GM20431 (cell line): ENCODE results near the gene SPINK2.

Source experiments
- in situ Hi-C: fragments of 300-500 bp; cut with MseI, MboI; formaldehyde crosslinking; loops from one replicate; pipeline ENCODE4 v1.15.0; 2020; ENCODE audit warnings: low sequenced_read_pairs; ENCODE audit not compliant: unreplicated experiment

Gene SPINK2, protein sequence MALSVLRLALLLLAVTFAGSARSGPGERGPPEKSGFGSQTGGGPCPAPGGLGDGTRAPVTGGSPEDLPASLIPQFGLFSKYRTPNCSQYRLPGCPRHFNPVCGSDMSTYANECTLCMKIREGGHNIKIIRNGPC

DNA sequence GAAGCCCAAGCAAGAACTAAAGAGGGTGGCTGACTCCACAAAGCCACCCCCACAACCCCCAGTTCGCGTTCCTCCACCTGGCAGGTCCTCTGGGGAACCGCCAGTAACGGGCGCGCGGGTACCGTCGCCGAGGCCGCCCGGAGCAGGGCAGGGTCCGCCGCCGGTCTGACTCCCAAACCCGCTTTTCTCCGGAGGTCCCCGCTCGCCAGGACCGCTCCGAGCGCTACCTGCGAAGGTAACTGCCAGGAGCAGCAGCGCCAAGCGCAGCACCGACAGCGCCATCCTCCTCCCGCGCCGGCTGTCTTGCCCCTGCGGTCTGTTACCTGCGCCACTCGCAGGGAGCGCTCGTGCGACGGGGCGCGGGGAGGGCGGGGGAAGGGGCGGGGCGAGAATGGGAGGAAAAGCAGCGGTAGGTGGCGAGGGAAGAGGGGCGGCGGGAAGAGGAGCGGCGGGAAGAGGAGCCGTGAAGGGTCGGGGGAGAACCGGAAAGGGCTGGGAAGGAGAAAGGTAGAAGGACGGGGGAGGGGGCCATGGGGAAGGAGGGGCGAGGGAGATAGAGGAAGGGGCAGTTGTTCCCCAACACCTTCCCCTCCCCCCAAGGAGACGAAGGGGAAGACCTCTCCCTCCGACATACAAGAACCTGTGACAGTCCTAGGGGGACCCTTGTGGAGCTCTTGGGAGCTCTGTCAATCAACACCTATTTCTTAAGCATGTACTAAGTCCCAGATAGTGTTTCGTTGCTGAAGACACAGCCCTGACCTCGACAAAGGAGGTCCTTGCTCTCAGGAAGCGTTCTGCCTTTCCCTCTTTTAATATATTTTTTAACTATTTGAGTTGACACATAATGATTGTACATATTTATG lies at the start of gene SPINK2:
Gene SPINK2, minus strand, starts transcription at position 321 of the 863 bp plus-strand sequence. Its CDS starts 39 bp downstream, at position 282.
- in situ Hi-C loops = no loop called here

DNA sequence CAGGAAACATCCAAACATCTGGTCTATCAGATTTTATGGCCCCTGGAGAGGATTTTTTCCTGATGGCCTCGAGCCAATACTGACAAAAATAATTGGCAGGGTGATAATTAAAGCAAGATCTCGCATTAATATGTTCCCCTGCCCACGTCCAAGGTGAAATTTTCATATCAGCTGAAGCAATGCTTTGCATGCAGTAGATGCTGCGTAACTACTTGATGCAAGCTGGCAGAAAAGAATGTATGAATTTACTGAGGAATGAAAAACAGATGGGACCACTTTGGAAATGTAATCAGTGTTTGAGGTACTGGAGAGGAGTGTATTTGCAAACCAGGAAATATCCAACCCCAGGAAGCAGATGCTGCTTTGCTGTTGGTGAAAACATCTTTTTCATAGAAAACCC lies 49.4 kb upstream of the SPINK2 start:
- in situ Hi-C loops = no loop called here

DNA sequence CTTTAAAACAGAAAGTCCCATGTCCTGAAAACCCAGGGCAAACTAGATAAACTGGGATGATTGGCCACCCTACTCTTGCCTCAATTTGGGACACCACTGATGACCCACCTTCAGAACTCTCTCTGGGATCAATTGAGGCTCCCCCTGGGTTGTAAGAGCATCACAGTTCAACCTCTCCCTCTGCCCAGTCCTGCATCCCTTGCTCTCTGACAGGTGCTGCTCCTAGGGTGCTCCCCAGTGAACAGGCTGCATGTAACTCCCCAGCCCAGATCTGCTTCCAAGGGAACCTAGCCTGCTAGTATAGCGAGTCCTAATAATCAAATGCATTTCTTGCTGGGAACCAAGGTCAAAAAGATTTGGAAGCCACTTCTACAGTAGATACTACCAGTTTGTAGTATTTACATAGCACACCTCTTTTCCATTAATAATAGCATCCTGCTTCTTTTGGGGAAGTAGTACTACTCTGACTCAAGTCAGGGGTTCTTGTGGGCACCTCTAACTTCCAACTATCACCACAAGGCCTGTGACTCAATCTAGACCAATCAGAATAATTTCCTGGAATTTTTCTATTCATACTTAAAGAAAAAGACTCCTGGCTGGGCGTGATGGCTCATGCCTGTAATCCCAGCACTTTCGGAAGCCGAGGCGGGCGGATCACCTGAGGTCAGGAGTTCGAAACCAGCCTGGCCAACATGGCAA lies 42.1 kb upstream of the SPINK2 start:
- in situ Hi-C loops = no loop called here

DNA sequence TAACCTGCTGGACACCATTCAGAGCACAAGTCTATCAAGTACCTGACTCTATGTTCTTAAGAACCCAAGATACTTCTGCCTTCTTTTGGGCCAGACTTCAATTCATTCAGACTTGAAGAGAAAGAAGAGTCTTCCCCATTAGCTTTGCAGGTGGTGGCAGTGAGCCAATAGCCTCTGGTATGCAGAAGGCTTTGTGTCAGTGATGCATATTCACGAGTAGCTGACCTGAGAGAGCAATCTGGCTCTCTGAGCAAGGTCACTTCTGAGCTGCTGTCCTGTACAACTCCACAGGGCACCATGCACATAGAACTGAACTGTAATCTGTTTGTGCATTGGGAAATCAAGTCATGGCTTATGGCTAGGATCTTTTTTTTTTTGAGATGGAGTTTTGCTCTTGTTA lies 39.9 kb upstream of the SPINK2 start:
- in situ Hi-C loops = no loop called here

DNA sequence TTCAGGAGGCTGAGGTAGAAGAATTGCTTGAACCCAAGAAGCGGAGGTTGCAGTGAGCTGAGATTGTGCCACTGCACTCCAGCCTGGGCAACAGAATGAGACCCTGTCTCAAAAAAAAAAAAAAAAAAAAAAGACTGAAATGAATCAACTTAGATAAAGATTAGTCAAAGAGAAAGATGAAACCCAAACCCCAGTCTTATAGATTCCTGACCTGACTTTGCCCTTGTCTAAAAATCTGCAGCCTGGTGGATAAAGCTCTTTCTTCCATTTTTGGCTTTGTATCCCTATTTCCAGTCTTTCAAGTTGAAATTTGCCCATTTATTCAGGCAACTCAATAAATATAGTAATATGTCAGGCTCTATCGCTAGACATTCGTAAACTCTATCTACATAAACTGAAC lies 39.3 kb upstream of the SPINK2 start:
- in situ Hi-C loops = no loop called here

DNA sequence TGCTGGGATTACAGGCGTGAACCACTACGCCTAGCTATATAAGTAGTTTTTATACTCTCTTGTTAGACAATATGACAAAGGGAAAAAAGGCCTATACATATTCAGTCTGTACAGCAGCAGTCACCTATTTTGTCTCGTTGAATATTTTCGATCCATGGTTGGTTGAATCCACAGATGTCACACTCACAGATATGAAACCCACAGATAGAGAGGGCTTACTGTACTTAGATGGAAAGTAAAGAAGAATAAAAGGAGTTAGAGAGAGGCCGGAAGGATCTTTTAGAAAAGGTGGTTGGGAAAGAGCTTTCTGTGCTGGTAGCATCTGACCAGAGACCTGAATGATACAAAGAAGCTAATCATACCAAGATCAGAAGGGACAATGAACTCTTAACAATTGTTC lies 38.3 kb upstream of the SPINK2 start:
- in situ Hi-C loops = no loop called here

DNA sequence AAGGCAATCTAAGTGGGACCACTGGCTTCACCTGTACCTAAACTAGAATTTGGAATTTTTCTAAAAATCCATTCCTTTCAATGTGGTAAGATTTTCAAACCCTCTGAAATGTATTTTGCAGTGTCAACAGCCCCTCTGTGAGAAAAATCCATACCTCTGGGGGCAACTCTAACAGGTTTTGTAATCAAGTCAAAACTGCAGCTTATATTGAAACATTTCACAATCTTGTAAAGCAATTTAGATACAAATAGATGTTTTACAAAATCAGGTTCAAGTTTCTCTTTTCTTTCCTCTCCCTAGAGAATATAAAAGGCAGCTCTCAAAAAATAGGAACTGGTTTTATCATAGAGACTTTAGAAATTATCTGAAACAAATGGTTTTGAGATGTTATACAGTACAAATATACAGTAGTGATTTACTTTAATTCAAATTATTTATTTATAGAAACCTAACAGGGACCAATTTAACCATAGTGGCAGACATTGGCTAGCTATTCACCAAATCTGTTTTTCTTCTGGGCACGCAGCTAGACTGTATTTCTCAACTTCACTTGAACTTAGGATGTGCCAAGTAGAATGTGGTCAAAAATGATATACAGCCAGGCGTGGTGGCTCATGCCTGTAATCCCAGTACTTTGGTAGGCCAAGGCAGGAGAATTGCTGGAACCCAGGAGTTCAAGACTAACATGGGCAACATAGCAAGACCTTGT lies 36.3 kb upstream of the SPINK2 start:
- in situ Hi-C loops = no loop called here

DNA sequence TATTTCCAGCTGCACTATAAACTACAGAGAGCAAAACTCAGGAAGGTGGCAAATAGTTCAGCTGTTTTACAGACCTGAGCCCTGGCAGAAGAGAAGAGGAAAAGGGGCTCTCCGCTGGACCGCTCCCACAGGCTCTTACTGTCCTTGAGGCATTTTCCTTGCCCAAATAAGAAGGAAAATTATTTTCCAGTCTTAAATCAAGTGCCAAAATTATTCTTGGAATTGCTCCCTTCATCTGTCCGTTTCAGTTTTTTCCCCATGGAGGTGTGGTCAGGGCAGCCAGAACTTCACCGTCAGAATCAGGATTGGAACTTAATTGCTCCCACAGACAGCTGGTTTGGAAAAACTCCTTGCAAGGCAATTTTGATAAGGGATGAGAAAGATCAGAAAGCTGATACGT lies 35.2 kb upstream of the SPINK2 start:
- in situ Hi-C loops = no loop called here

DNA sequence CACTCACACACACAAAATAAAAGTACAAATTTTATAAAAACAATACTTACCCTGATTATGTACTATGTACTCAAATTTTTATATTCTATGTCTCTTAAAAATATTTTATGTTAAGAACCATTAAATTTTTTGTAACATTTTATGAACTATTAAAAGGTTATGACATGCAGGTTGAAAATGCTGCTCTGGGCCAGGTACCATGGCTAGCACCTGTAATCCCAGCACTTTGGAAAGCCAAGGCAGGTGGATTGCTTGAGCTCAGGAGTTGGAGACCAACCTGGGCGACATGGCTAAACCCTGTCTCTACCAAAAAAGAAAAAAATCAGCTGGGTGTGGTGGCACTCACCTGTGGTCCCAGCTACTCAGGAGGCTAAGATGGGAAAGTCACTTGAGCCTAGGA lies 29.4 kb upstream of the SPINK2 start:
- in situ Hi-C loops = no loop called here

DNA sequence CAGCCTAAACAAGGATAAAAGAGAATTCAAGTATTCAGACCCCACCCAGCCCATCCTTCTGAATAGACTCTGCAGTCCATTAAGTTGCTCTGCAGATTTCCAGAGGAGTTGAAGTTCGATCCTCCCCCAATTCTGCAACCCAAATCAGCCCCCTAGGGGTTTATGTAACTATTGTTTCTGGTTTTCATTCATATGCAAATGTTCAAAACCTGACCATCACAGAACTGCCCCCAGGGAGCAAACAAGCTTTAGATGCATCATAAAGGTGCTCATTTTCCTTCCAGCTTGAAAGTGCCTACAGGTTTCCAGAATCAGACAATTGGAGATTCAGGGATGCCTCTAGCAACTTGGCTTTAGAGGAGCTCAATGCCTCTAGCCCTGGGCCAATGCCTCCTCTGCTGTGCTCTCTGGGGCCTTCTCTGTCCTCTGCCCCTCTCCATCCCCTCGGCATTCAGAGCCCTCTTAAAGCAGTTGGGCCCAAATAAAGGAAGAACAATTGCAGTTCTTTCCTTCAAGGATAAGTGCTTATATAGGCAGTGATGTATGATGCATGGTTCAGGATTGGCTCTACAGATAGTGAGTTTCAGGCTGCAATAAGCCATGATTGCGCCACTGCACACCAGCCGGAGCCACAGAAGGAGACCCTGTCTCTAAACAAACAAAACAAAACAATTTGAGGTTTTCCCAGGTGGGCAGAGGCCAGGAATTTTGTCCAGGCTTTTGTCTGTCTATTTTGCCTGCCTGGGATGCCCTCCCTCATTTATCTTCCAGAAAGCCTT lies 23.5 kb upstream of the SPINK2 start:
- in situ Hi-C loops = no loop called here

DNA sequence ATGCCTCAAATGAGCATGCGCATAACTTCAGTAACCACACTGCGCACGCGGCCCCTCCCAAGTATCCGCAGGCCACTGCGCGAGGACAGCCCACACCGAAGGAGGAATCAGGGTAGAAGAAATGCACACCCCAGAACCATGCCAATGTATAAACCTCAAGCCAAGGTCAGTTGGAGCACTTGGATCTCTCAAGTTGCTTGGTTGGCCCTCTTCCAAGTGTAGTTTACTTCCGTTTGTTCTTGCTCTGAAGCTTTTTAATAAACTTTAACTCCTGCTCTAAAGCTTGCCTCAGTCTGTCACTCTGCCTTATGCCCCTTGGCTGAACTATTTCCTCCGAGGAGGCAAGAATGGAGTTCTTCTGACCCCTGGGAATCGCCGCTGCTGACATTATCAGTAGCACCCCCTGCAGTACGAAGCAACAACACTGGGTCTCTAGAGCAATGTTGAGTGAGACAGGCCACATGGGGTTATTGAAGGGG lies 22.0 kb upstream of the SPINK2 start:
- in situ Hi-C loops = no loop called here

DNA sequence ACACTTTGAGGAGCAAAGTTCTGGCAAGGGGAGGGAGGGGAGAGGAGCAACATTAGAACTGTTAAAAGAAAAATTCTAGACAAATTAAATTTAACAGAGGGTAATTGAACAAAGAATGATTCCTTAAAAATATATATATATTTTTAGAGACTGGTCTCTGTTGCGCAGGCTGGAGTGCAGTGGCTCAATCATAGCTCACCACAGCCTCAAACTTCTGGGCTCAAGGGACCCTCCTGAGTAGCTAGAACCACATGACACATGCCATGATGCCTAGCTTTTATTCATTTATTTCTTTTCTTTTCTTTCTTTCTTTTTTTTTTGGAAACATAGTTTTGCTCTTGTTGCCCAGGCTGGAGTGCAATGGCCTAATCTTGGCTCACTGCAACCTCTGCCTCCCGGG lies 19.1 kb upstream of the SPINK2 start:
- in situ Hi-C loops = no loop called here

DNA sequence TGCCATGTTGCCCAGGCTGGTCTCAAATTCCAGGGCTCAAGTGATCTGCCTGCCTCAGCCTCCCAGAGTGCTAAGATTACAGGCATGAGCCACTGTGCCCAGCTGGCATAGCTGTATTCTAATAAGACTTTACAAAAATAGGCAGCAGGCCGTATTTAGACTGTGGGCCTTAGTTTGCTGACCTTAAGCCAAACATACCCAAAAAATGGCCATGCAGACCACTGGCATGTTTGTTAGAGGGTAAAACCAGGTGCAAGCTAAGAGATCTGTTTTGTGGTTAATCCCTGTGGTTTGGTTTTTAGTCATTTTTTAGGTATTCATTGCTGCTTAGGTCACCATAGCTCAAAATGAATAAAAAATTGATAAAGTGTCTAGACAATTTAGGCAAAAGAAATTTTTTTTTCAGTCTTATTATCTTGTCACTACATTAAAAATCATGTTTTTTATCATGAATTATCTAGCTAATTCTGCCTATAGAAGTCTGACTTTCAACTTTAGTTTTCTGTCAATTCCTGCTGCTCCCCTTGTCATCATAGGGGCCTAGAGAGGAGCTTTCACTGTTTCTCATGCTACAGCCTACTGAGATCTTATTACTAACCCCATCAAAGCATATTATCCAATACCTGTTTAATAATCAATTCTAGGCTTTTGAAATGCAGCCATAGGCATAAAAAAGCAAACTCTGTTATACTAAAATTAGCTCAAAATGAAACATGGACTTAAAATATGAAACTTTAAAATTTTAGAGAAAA lies 7.5 kb upstream of the SPINK2 start:
- in situ Hi-C loops = no loop called here

DNA sequence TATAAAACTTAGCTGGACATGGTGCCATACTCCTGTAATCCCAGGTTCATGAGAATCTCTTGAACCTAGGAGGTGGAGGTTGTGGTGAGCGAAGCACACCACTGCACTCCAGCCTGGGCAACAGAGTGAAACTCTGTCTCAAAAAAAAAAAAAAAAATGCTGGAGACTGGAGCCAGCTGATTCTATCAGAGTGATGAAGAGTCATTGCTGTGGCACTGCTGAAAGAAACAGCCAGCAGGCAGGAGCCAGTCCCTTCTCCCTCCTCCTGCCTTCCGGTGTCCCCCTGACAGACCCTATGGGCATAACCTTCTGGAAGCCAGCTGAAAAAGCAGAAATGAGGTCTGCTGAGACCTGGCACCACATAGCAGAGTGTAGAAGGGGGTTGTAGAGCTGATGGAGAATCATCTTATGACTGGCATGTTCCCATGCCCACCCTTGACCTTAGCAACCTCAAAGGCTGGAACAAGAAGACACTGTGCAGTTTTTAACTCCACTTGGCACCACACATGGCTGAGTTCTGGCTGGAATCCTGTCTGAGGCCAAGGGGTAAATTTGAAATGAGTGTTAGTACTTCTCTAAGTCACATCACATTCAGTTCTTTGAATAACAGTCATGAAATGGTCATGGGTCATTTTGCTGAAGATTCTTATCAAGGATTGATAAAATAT lies 2.6 kb upstream of the SPINK2 start:
- in situ Hi-C loops = no loop called here

DNA sequence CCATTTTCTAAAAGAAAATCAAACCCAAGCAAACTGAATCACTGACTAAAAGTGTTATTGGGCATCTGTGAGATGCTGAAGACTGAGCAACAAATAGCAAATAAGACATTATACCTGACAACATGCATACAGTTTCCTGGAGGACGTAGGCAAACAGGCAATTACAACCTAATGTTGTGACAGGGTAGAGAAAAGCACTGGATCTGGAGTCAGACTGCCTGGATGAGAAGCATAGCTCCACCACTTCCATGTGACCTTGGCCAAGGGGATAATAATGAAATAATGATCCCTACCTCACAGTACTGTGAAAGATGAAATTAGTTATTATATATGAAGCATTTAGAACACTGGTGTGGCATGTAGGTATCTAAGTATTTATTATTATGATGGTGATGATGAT lies 2.7 kb downstream of the SPINK2 start:
- in situ Hi-C loops = no loop called here

DNA sequence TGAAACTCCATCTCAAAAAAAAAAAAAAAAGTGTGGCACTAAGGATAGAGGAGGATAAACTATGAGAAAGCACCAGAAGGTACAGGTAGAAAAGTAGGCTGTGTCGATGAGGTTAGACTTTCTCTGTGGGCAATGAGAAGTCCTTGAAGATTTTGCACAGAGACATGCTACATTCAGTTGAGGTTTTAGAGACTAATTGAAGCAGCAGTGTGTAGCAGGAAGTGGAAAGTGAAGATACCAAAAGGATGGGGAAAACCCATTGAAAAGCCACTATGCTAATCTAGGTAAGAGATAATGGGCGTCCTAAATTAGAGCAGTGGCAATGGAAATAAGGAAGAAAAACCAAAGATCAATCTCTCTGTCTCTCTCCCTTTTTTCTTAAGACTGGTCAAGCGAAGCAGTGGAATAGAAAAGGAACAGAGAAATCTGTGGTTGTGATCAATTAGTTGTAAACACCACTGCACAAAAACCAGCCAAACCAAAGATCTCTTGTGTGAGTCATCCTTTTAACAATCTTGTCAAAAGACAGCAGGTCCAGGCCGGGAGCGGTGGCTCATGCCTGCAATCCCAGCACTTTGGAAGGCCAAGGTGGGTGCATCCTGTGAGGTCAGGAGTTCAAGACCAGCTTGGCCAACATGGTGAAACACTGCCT lies 3.5 kb downstream of the SPINK2 start:
- in situ Hi-C loops = no loop called here

DNA sequence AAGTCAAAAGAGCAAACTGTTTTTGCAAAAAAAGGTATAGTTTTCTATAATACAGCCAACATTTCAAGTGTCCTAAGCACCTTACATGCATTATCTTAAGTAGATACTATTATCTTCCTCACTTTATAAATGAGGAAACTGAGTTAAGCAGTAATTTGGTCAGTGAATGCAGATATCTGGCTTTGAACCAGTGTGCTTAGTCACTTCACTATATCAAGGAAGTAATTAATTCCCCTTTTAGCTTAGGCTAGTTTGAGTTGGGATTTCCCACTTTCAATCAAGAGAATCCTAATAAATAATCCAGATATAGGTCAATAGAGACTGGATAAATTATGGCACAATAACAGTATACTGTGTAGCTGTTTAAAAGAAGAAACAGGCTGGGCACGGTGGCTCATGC lies 14.8 kb downstream of the SPINK2 start:
- in situ Hi-C loops = no loop called here

DNA sequence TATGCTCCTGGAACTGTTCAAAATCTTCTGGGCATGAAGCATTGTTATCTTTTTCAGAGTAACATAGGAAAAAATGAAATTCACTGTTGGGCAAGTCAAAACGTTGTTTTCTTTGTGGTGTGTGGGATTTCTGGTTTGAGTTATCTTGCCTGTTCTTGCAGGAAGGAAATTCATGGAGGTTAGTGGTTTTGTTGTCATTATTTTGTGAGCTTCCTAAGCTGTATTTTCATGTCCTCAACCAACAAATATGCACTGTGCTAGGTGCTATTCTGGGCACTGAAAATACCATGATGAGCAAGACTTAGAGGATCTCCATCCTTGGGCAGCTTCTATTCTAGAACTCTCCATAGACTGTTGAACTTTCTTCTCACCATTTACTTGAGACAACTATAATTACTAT lies 16.9 kb downstream of the SPINK2 start:
- in situ Hi-C loops = no loop called here
